GM19328 (cell line): ENCODE measurements around the gene MRGPRF.

ENCODE experiments used
- ATAC-seq: cut with Tn5 transposase; IDR thresholded peaks from one replicate; pipeline ENCODE4 v1.9.1; 2021; ENCODE audit warnings: mild to moderate bottlenecking, moderate library complexity; ENCODE audit not compliant: unreplicated experiment

Gene MRGPRF

DNA sequence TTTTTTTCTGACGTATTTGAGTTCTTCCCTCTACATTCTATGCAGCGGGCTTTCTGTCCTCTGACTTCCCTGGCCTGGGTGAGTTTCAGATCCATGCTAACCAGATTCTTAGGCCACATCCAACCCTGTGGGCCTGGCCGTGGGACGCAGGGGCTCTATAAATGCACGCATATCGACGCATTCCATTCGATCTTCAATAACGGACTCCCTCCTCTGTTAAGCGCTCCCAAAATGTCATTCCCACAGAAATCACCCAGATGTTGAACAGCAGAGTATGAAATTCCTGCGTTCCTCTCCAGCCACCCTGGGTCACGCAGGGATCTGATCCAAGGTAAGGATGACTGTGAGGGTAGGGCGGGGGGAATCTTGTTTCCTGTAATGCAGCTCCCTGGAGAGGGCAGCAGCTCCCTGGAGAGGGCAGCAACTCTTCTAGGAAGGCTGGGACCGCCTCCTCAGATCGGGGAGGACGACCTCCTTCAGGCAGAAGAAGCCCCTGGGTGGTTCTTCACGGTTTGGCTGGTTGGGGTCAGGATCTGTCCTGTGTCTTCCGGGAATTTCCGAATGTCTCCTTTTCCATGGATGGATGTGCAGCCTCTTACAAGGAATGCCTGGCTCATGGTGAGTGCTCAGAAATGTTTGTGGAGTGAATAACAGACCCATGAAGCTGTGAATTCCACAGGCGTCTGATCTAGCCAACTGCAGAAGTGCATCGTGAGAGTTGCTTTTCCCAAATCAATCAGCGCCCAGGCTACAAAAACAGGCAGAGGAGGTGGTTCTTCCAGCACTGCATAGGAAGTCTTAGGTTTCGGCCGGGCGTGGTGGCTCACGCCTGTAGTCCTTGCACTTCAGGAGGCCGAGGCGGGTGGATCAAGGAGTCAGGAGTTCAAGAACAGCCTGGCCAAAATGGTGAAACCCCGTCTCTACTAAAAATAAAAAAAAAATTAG is 44.5 kb downstream of the MRGPRF start:
- ATAC-seq, result no peak

DNA sequence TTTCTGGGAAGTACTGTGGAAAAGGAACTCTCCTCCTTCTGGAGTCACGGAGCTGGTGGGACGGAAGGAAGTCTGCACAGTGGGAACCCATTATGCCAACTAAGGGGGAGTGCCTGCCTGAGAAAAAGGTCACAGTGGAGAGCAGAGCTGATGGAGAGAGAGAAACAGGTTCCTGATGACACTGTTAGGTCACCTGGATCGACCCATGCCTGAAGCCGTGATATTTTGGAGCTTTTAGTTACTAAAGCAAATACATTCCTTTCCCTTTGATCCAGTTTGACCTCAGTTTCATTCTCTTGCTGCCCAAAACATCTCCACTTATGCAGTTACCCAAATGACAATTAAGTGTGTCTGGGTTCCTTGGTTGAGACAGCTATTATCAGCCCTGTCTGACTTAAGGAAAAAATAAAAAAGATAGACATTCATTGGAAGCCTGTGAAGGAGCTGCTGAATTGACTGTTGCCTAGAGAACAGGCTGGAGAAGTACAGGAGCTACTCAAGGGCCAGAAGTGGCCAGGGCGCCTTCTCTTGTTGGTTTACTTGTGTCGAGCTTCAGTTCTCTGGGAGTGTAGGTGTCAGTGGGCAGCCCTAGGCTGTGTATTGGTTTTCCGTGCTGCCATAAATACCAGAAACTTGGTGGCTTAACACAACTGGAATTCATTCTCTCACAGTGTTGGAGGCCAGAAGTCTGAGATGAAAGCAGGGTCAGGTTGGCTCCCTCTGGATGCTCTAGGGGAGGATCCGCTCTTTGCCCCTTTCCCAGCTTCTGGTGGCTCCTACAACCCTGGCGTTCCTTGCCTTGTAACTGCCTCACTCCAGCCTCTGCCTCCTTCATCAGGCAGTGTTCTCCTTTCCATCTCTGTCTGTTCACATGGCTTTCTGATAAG is 45.9 kb downstream of the MRGPRF start:
- ATAC-seq, result no peak

DNA sequence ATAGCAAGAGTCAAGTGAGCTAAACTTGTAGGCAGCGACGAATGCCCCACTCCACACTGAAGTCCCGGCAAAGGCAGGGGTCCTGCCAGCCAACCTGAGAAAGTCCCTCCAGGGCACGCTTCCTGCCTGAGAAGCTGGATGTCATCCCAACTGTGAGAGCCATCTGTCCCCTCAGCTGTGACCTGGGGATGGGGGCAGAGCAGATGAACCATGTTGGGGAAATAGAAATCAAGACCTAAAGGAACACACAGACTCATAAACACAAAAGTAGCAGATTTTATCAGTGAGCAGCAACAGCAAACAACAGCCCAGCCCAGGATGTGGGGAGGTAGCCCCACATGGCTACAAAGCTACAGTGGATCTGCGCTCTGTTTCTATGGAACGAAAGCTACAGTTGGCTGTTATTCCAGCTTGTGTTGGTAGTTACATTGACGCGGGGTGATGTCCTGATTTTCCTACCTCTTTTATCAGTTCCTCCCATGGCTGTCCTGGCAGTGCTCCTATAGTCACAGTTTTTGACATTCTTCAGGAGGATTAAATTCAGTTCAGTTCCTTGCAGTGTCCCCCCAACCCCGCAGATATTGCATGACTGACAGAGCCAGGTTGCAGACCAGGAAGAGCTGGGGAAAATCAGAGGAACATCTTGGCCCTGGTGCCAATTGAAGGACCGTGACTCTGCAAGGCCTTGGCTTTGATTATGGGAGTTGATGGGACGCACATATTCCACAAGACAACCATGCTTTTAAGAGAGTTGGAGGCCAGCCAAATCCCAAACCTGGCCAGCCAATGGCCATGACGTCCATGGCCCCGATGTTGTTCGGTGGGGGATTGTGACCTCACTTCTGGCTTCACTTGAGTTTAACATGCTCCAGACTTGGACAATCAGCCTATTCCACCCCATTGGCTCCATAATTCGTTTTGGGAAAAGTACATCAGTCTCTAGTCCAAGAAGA is 46.9 kb downstream of the MRGPRF start:
- ATAC-seq, result no peak

DNA sequence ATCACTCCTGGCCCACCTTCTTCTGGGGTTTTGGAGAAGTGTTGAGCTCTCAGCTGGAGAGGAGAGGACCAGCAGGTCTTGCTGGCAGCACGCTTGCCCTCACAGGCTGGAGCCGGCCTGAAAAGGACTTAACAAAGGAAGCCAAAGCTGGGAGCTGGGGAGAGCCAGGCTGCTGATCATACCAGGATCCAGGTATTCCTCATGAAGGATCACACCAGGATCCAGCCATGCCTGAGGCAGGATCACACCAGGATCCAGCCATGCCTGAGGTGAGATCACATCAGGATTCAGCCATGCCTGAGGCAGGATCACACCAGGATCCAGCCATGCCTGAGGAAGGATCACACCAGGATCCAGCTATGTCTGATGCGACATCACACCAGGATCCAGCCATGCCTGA is 49.3 kb downstream of the MRGPRF start:
- no peak for ATAC-seq

DNA sequence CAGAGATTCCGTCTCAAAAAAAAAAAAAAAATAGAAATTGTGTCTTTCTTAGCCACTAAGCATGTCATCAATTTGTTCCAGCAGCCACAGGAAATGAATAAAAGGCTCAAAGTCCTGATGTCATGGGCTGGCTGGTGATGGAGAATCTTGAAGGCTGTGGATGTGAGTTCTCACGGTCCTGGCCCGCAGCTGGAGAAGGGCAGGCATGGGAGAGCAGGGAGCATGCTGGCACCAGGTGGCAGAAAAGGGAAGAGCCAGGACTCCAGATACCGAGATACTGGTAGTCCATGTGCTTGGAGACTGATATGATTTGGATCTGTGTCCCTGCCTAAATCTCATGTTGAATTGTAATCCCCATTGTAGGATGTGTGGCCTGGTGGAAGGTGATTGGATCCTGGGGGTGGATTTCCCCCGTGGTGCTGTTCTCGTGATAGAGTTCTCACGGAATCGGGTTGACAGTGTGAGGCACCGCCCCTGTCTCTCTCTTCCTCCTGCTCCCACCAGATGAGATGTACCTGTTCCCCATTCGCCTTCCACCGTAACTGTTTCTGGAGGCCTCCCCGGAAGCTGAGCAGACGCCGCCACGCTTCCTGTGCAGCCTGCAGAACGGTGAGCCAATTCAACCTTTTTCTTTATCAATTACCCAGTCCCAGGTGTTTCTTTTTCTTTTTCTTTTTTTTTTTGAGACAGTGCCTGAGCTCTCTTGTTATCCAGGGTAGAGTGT is 50.4 kb downstream of the MRGPRF start:
- ATAC-seq, result no peak

DNA sequence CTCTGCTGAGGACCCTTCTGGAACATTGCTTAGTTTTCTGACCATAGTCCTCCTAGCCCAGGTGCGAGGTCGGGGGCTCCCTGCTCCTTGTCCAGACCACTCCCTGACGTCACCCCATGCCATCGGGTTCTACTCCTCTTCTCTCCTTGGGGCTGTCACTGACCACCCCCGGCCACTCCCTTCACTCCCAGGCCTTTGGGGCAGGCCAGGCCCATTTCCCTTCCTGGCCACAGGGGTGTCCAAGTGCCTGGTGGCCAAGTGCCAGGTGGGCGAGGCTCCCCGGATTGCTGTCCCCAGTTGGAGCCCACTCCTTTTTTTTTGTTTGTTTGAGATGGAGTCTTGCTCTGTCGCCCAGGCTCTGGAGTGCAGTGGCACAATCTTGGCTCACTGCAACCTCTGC is 51.8 kb downstream of the MRGPRF start:
- ATAC-seq, result no peak

DNA sequence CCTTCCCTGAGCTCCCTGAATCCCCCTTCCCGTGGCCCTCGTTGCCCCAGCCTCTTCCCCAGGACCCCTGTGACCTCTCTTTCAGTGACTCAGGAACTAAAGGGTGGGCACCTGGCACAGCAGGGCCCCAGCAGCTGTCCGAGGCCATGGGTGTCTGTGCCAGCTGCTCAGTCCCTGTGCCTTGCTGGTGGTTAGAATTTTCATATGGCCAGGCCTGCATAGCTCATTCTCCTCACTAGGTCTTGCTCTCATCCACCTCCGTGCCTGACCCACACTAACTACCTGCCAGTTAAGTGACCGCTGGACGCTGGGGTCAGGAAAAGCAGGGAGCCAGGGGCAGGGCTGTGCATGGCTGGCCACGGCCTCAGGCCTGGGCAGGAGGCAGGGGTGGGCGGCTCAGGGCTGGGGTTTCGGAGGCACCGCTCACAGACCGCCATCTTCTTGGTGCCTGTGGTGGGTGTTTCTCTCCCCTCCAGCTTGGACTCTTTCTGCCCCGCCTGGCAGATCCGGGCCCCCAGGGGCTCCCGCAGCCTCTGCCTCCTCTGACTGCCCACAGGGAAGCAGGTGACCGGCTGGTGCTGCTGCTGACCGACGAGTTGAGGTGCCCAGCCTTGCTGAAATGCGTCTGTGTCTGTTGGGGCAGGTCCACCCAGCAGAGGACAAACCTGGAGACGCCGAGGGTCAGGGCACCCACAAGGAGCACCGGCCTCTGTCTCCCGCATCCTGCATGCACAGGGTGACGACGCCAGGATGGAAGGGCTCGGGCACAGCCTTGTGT is 52.6 kb downstream of the MRGPRF start:
- ATAC-seq, result no peak

DNA sequence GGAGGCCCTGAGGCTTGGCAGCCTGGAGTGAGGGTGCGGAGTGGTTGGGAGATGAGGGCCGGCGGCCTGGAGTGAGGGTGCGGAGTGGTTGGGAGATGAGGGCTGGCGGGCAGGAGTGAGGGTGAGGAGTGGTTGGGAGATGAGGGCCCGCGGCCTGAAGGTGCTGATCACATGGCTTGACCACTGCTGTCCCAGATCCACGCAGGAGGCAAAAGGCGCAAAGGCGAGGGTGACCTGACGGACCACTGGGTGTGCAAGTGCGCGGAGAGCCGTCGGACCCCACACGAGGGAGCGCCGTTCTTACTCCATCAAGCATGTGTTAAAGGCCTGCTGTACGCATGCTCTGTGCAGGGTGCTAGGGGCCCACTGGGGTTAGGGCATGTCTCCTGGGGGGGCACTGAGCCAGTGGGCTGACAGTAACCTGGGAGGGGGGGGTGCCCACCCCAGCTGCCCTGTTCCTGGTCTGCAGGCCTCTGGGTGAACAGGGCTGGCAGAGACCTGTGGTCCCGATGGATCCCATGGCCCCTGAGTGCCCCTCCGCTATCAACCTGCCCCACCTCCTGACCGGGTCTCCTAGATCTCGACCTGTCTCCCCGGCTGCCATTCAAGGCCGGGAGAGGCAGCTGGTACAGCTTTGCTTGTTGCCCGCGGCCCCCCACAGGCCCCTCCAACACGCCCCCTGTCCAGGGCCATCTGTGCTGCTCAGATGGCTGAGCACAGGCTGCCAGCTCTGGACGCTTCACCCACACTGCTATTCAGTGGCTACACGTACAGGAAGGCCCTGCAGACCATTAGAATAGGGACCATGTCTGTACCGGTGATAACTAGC is 53.4 kb downstream of the MRGPRF start:
- ATAC-seq, result no peak

DNA sequence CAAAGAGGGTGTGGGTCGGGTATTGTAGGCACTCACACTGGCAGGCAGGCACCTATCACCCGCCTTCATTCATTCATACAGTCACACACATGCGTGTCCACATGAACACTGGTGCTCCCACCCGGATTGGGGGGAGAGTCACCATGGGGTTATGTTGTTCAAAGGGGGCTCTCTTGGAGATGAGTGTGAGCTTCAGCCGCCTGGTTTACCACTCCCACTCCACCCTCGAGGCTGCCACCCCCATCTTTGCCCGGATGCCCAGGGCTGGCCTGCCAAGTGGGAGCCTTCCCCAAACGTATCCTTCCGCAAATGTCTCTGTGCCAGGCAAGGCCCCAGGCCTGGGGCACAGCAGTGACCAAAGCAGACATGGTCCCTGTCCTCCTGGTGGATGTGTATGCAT is 54.8 kb downstream of the MRGPRF start:
- ATAC-seq, result no peak

DNA sequence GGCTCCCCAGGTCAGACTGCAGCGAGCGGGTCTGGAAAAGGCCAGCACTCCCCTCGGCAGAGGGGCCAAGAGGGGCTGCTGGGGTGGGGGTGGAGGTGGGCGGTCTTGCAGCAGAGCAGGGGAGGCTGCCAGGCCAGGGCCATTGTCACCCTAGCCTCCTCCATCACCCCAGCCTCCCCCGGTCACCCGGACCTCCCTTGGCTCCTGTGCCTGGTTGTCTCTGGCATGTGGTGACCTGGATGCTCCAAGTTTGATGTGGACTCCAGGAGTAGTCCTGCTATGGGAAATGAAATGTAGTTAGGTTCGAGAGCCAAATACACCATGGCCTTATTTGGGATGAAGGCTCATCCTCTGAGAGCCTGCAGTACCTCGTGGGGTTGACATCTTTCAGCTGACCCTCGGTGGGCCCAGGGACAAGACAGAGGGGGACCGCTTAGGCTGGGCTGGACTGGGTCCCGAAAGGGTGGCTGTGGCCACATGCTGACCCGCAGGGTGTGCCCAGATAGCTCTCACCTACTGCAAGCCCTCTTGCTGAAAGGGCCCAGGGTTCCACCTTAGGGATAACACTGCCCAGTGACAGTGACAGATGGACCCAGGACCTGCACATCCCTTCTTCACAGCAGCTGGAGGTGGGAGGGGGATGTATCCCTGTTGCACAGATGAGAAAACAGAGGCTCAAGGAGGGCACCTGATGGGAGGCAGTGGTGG is 56.3 kb downstream of the MRGPRF start:
- ATAC-seq, result no peak

DNA sequence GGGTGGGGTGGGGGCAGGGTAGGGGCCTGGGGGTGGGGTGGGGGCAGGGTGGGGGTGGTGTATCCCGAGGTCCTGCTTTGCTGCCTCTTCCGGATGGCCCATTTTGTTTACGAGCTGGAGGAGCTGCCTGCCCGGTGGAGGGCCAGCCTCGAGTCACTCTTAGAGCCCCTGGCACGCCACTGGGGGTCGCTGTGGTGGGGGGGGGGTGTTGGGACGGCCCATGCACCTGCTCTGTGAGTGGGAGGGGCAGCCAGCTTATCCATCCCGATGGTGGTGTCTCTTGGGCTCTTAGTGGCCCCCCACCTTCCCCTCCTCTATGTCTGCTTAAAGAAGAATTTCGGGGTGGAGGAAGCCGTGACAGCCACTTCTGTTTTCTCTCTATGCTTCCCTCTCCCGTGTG is 56.9 kb downstream of the MRGPRF start:
- no peak for ATAC-seq

DNA sequence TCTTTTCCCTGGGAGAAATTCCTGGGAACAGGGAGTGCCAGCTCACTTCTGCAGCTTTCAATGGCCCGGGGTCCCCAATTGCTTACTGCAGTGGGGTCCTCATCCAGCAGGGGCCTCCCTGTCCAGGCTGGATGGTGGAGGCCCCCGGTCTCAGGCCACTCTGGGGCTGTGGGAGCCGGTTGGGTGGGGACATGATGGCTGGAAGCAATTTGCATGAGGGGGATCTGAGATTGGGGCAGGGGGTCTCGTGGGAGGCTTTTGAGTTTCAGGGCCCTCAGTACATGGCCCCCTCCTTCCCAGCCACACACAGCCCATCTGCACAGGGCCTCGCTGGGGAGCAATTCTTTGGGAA is 57.5 kb downstream of the MRGPRF start:
- ATAC-seq, result no peak

DNA sequence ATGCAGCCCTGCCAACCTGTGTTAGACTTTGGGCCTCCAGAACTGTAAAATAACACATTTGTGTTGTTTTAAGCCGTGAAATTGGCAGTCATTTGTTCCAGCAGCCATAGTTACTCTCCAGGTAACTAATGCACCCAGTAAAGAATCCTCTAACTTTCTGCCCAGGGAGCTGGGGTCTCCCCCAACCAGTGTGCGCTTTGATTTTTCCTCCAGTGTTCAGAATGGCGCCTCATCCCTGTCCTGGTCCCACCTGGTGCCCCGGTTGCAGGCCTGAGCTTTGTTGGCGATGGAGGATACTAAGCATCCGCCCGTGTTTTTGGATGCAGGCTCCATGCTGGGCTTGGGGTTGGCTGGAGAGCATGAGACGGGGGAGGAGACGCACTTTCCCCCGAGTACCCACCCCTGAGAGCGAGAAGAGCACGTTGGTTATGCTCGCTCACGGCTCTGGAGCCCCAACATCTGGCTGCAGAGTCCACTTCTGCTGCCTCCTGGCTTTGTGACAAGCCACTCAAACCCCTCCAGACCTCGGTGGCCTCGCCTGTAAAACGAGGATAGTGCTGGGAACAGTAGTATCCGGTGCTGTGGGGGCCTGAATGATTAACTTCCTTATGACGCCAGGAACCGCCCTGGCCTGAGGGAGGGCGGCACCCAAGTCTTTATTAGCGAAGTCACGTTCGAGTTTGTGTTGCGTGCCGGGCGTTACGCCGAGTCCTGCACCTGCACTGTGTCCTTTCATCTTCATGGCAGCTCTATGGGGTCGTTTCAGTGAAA is 58.0 kb downstream of the MRGPRF start:
- no peak for ATAC-seq
